ENCODE data around the gene LPCAT3.

Gene LPCAT3

DNA sequence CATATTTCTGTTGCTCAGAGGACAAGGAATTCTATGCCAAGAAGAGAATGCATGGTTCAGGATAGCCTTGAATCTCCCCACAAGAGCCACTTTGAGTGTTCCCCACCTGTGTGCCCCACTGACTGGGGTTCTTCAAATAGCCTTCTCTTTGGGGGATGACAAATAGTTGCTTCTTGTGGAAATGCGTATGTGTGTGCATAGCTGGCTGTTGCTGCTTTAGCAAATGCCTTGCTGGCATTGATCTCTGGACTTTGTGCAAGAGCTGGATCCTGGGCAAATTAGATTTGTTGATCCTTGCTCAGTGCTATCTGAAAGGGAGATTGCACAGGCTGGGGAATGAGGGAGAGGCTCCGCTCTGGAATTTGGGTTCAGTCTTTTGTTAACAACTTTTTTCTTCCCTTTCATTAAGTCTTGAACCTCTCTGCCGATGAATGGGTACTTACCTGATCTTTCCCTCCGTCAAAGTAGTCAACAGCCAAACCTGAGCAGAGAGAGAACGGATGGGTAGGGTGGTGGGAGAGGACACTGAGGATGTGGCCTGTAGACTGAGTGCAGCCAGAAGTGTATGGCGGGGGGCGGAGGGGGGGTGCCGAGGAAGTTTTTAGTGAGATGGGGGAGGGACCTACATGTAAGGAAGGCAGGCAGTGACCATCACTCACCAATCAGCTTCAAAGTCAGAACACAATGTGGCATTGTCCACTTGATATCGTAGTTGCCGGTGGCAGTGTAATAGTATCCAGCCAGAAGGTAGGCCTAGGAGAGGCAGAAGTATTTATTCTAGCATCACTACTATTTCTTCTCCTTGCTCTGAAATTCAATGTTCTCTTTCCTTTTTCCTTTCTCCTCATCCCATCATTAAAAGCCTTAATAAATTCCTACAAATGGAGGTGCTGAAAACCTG lies 36.9 kb downstream of the LPCAT3 start:
- TF ChIP-seq NFIC (IDR thresholded peaks at IDR 0.05) (no peak), EGR1 (IDR thresholded peaks at IDR 0.05) (no peak), CEBPB (IDR thresholded peaks at IDR 0.05) (no peak), TCF12 (IDR thresholded peaks at IDR 0.05; ENCODE audit: low read depth) (no peak), ZBTB7A (IDR thresholded peaks at IDR 0.05; ENCODE audit: low read depth) (no peak)
- TF ChIP-seq, protein P1, sequence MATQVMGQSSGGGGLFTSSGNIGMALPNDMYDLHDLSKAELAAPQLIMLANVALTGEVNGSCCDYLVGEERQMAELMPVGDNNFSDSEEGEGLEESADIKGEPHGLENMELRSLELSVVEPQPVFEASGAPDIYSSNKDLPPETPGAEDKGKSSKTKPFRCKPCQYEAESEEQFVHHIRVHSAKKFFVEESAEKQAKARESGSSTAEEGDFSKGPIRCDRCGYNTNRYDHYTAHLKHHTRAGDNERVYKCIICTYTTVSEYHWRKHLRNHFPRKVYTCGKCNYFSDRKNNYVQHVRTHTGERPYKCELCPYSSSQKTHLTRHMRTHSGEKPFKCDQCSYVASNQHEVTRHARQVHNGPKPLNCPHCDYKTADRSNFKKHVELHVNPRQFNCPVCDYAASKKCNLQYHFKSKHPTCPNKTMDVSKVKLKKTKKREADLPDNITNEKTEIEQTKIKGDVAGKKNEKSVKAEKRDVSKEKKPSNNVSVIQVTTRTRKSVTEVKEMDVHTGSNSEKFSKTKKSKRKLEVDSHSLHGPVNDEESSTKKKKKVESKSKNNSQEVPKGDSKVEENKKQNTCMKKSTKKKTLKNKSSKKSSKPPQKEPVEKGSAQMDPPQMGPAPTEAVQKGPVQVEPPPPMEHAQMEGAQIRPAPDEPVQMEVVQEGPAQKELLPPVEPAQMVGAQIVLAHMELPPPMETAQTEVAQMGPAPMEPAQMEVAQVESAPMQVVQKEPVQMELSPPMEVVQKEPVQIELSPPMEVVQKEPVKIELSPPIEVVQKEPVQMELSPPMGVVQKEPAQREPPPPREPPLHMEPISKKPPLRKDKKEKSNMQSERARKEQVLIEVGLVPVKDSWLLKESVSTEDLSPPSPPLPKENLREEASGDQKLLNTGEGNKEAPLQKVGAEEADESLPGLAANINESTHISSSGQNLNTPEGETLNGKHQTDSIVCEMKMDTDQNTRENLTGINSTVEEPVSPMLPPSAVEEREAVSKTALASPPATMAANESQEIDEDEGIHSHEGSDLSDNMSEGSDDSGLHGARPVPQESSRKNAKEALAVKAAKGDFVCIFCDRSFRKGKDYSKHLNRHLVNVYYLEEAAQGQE (IDR thresholded peaks at IDR 0.05; ENCODE audit: low read depth), result no peak
- TF ChIP-seq, protein P2, sequence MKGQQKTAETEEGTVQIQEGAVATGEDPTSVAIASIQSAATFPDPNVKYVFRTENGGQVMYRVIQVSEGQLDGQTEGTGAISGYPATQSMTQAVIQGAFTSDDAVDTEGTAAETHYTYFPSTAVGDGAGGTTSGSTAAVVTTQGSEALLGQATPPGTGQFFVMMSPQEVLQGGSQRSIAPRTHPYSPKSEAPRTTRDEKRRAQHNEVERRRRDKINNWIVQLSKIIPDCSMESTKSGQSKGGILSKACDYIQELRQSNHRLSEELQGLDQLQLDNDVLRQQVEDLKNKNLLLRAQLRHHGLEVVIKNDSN (IDR thresholded peaks at IDR 0.05), result no peak
- TF ChIP-seq, protein P3, sequence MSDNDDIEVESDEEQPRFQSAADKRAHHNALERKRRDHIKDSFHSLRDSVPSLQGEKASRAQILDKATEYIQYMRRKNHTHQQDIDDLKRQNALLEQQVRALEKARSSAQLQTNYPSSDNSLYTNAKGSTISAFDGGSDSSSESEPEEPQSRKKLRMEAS (IDR thresholded peaks at IDR 0.05), result no peak

DNA sequence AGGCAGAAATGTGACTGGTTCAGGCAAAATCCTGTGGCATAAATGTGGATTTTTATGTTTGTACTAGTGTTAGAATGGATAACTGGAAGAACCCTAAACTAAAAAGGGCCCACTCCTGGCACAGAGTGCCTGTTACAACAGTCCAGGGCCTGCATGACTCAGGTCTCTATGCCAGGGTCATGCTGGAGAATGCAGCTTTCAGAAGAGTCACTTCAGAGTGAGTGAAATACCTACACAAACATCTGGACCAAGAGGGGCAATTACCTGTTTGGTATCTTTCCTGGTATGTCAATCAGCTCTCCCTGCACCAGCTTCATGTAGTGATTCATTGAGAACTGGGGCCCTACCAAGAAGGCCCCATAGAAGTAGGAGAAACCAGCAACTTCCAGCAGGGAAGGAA lies 37.5 kb downstream of the LPCAT3 start:
- TF ChIP-seq EGR1 (IDR thresholded peaks at IDR 0.05) (no peak), NFIC (IDR thresholded peaks at IDR 0.05) (no peak), RAD21 (IDR thresholded peaks at IDR 0.05; ENCODE audit: low read depth) (no peak), CREB1 (IDR thresholded peaks at IDR 0.05; ENCODE audit: low read depth) (no peak), TCF12 (IDR thresholded peaks at IDR 0.05; ENCODE audit: low read depth) (no peak), FOXM1 (IDR thresholded peaks at IDR 0.05; ENCODE audit: borderline replicate concordance, low read depth) (no peak), EP300 (IDR thresholded peaks at IDR 0.05; ENCODE audit: borderline replicate concordance) (no peak), YY1 (IDR thresholded peaks at IDR 0.05; ENCODE audit: low read depth) (no peak), TAF1 (IDR thresholded peaks at IDR 0.05; ENCODE audit: low read depth) (no peak), TEAD4 (IDR thresholded peaks at IDR 0.05) (no peak), CEBPB (IDR thresholded peaks at IDR 0.05) (no peak), ZBTB7A (IDR thresholded peaks at IDR 0.05; ENCODE audit: low read depth) (no peak)
- TF ChIP-seq, protein P1 (IDR thresholded peaks at IDR 0.05; ENCODE audit: low read depth), result no peak
- TF ChIP-seq, protein P2 (IDR thresholded peaks at IDR 0.05), result no peak
- TF ChIP-seq, protein P3 (IDR thresholded peaks at IDR 0.05), result no peak

DNA sequence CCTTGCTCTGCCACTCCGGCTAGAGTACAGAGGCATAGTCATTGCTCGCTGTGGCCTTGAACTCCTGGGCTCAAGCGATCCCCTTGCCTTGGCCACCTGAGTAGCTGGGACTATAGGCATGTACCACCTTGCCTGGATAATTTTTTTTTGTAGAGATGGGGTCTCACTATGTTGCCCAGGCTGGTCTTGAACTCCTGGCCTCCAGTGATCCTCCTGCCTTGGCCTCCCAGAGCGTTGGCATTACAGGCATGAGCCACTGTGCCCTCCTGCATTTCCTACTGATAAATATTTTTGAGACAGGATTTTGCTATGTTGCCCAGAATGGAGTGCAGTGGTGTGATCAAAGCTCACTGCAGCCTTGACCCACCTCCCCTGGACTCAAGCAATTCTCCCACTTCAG lies 38.2 kb downstream of the LPCAT3 start:
- no peak for TF ChIP-seq EP300 (IDR thresholded peaks at IDR 0.05; ENCODE audit: borderline replicate concordance)
- TF ChIP-seq TCF12 (IDR thresholded peaks at IDR 0.05; ENCODE audit: low read depth), result no peak

DNA sequence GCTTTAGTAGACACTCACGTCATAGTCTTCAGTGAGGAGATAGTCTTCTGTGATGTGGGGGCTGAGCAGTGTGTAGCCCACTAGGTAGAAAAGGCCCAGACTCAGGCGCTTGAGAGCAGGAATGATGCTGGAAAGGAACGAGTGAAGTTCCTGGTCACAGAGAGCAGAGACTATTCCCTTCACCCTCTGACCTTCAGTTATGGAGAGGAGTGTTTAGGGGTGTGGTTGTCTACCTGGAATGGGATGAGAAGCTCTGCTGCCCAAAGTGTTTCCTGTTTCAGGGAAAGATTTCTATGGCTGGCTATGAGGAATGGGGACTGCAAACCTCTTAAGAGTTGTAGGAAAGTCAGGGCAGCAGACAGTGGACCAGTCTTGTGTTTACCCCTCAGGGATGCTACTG lies 38.8 kb downstream of the LPCAT3 start:
- TF ChIP-seq FOXM1 (IDR thresholded peaks at IDR 0.05; ENCODE audit: borderline replicate concordance, low read depth) (no peak), EGR1 (IDR thresholded peaks at IDR 0.05) (no peak), ZBTB7A (IDR thresholded peaks at IDR 0.05; ENCODE audit: low read depth) (no peak), TAF1 (IDR thresholded peaks at IDR 0.05; ENCODE audit: low read depth) (no peak), EP300 (IDR thresholded peaks at IDR 0.05; ENCODE audit: borderline replicate concordance) (no peak), CREB1 (IDR thresholded peaks at IDR 0.05; ENCODE audit: low read depth) (no peak), TCF12 (IDR thresholded peaks at IDR 0.05; ENCODE audit: low read depth) (no peak), CEBPB (IDR thresholded peaks at IDR 0.05) (no peak), YY1 (IDR thresholded peaks at IDR 0.05; ENCODE audit: low read depth) (no peak), TEAD4 (IDR thresholded peaks at IDR 0.05) (no peak), RAD21 (IDR thresholded peaks at IDR 0.05; ENCODE audit: low read depth) (no peak), NFIC (IDR thresholded peaks at IDR 0.05) (no peak)
- TF ChIP-seq, protein P2 (IDR thresholded peaks at IDR 0.05), result no peak
- TF ChIP-seq, protein P1 (IDR thresholded peaks at IDR 0.05; ENCODE audit: low read depth), result no peak
- TF ChIP-seq, protein P3 (IDR thresholded peaks at IDR 0.05), result no peak

Measured in Ishikawa (cell line).